D341Med (cell line): ENCODE results near the gene MBTPS1.

Experiments used
- DNase-seq: peaks from one replicate; pipeline ENCODE4 v3.0.0; 2012; ENCODE audit warnings: low spot score

The MBTPS1 gene

GRCh38 chr16:84116720-84117493, at the start of gene MBTPS1:
Gene MBTPS1, minus strand, starts transcription at chr16:84116942. Its CDS starts 15,159 bp downstream, at chr16:84101783.
- peak; percentile 98 for DNase-seq

DNA sequence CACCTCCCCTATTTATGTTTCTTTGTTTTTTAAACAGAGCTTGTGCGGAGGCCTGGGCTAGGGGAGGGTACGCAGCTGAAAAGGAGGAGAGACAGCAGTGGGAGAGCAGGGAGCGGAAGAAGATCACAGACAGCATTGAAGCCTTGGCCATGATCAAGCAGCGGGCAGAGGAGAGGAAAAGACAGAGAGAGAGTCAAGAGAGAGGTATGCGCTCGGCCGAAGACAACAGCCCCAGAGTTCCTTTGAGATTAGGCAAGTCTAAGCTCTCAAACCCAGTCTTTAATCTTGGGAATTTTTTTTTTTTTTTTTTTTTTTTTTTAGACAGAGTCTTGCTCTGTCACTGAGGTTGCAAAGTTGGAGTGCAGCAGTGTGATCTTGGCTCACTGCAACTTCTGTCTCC, 49.0 kb upstream of the MBTPS1 start:
- no peak for DNase-seq

GRCh38 chr16:84161801-84162200, 45.1 kb upstream of the MBTPS1 start:
- DNase-seq = no peak

DNA sequence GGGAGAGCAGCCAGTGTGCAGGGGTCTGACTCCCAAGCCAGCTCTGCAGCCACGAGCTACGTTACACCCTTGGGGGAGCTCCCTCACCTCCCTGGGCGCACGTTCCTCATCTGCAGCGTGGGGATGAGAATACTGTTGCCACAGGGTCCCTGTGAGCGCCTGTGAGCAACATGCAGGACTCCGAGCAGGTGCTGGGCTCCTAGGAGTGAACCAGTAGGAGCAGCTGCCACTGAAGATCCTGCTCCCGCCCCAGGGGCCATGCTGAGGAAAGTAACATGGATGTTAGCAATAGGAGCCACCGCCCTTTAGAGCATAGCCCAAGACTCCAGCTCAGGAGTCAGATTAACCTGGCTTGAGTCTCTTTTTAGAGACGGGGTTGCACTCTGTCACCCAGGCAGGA, 44.3 kb upstream of the MBTPS1 start:
- DNase-seq = no peak

DNA sequence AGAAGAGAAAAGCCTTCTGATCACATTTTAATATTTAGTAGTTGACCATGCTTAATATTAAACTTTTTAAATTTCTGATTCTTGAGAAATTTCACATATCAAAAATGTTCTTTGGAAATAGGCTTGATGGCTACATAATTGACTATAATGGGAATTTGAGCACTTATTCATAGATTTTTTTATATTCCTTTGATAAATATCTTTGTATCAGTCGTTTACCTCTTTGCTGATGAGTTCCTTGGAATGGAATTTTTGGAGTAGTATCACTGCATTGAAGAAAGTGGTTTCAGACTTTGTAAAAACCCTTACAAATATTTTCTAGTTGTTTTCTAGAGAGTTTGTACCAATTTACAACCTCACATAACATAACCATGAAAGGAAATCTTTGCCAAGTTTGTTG, 43.1 kb upstream of the MBTPS1 start:
- no peak for DNase-seq

GRCh38 chr16:84159007-84159406, 42.3 kb upstream of the MBTPS1 start:
- no peak for DNase-seq

GRCh38 chr16:84156342-84156784, 39.6 kb upstream of the MBTPS1 start:
- DNase-seq = no peak

GRCh38 chr16:84155771-84156170, 39.0 kb upstream of the MBTPS1 start:
- DNase-seq = no peak

- no peak for DNase-seq
These were observed 38.5 kb upstream of the MBTPS1 start for GRCh38 chr16:84155226-84155625.

DNA sequence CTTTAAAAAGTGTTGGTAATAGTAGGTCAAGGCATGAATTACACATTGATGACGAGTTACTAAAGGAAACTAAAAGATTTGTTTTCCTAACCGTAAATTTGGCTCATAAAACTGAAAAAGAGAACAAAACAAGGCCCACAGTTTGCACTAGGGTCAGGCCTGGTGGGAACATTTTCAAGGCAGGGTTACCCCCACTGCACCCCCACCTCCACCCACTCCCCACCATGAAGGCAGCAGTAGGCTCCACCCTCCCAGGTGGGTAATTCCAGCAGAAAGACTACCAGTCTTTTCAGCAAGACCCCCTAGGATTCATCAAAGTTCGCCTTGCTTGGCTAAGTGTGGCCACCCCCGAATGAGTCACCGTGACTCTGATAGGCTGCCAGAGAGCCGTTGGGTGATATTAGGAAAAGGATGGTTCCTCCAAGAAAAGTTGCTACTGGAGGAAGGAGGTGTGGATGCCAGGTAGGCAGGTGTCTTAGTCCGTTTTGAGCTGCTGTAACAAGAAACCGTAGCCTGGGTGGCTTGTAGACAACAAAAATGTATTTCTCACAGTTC, 37.0 kb upstream of the MBTPS1 start:
- no peak for DNase-seq

DNA sequence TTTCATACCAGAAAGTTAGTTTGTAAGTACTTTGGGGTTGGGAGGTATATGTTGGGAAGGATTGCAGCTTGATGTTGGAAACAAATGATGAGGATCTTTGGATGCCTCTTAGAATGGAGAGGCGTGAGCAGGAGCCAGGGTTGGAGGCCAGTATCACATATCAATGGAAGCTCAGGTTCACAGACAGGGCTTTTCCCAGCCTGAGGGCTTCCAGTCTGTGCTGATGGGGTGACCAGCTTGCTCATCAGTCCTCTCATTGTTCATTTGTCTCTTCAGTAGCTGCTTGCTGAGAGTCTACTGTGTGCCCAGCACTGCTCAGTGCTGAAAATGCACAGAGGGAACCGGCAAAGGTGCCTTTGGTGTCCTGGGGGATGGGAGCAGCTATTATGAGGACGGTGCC, 34.2 kb upstream of the MBTPS1 start:
- DNase-seq = no peak

GRCh38 chr16:84144859-84145639, 28.3 kb upstream of the MBTPS1 start, which contains the start of the genes DNAAF1 and HSDL1:
Gene DNAAF1, plus strand, starts transcription at chr16:84145308. Its CDS starts 133 bp downstream, at chr16:84145441.
Gene HSDL1, minus strand, starts transcription at chr16:84145177. Its CDS starts 13,856 bp downstream, at chr16:84131321.
- DNase-seq = peak; percentile 99

DNA sequence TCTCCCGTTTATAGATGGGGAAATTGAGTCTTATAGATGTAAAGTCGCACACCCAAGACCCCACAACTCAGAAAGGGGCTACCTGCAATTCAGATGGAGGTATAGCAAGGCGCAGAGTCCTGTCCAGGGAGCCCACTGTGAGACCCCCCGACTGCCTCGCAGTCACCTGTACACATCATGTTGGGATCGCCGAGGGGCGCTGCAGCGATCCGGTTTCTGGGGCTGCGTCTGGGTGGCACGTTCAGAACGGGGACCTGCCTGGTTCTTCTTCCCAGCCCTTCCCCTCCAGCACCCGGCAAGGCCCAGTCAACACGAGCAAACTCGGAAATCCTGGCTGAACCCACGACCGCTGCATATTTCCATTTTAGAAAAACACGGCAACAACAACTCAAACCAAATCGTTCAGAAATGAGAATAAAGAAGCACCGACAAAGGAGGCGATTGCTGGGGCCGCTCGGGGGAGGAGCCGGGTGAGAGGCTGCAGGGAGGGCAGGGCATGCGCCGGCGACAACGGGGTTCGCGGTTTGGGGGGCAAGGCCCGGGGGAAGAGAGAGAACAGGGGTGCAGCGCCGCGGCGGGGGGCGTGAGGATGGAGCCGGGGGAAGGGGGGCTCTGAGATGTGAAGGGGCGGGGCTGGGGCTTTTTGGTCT, 27.6 kb upstream of the MBTPS1 start:
- DNase-seq = peak; percentile 59

- no peak for DNase-seq
These were observed 27.1 kb upstream of the MBTPS1 start for GRCh38 chr16:84143784-84144199.

- no peak for DNase-seq
These were observed 26.3 kb upstream of the MBTPS1 start for GRCh38 chr16:84143081-84143480.

DNA sequence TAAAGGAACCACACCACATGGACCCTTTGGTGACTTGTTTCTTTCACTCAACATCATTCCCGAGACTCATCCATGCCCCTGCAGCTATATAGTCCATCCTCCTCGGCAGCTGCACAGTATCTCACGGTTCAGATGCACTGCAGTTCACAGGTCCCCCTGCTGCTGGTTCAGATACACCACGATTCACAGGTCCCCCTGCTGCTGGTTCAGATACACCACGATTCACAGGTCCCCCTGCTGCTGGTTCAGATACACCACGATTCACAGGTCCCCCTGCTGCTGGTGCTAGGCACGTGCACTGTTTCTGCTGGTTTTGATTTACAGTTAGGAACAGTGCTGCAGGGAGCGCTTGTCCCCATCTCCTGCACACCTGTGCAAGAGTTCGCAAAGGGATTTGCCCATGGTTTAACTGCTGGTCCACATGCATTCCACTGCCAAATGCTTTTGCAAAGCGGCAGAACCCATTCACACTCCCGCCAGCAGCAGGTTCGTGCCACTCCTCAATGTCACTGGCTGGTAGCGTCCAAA, 24.5 kb upstream of the MBTPS1 start:
- DNase-seq = peak; percentile 57

GRCh38 chr16:84139628-84140258, 23.0 kb upstream of the MBTPS1 start:
- DNase-seq = no peak

DNA sequence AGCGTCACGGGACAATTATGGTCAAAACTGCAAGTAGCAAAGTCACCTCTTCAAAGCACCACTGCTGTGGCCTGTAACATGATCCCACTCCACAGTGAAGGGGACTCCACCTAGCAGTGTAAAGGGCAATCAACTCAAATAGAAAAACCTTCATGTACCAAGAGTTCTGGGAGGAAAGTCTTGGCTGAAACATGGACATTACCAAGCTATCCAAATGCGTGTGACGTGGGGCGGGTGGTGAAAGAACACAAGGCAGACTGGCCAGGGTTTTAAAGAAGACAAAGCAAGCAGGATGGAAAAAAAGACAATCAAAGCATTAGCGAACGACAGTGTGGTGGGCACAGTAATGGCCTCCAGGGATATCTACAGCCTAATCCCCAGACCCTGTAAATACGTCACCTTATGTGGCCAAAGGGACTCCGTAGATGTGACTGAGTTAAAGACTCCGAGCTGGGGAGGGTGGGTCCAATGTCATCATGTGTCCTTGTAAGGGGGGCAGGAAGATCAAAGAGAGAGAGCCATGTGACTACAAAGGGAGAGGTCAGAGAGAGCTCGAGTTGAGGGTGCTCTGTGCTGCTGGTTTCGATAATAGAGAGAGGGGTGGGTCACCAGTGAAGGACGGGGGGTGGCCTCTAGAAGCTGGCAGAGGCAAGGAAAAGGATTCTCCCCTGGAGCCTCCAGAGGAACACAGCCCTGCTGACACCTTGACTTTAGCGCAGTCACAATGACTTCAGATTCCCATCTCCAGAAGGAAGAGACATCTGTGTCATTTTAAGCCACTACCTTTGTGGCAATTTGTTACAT, 22.3 kb upstream of the MBTPS1 start:
- DNase-seq = no peak

DNA sequence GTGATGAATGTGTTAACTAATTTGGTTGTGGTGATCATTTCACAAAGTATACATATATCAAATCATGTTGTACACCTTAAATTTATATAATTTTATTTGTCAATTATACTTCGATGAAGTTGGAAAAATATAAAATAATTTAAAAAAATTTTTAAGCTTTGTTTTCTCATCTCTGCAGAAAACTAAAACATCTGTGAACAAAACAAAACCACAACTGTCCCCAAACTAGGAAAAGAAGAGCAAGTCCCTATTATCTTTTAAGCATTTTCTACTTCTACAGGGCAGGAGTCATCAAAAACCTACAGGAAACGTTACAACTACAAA, 21.7 kb upstream of the MBTPS1 start:
- no peak for DNase-seq

GRCh38 chr16:84137769-84138357, 21.1 kb upstream of the MBTPS1 start:
- no peak for DNase-seq
